ENCODE data around the gene DR1.
"Not testable (repeated sequence)": the region's sequence is repeated elsewhere in the genome, so short reads cannot be mapped to it uniquely, and the experiment has no call there.

Gene DR1

DNA sequence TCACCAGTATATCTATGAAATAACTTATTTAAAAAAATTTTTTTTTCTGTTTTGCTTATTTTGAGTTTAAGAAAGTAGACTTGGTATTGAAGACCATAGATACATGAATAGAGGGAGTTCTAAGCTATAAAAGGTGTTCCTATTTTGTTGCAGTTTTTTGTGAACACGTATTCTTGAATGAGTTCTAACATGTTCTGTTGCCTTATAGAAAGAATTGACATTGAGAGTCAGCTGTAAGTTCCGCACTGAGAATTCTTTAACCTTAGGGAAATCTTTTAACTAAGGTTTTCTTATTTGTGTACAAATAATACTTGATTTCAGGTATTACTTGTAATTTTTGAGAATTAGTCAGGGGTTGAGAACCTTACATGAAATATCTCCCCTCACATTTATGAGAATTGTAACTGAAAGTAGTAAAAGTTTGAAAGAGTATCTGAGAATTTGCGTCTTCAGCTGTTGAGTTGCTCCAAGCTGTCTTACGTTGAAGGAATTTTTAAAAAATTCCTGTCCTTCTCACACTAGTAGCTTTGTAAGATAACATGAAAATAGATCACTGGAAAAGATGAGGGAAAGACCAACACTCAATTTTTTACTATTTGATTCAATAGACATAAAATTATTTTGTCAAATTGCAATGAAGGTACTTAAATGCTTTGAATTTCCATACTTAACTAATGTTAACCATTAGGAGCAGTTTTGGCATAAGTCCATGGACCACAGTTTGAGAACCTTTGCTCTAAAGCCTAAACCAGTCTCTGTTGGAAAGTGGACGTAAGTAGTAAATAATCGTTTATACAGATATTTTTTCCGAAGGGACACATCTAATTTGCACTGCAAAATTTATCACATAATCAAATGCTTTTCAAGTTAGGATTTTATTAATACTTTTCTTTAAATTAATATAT is 3.8 kb downstream of the DR1 start:
- Histone ChIP-seq H3K9me3 (ENCODE audit: control insufficient read depth, low read length) (no peaks in the 10 kb centered on the region), H3K36me3 (ENCODE audit: control insufficient read depth, insufficient read depth, low read length) (no peaks in the 10 kb centered on the region), H3K27me3 (ENCODE audit: control insufficient read depth, insufficient read depth, low read length) (no peaks in the 10 kb centered on the region), H3K4me3 (ENCODE audit: low read depth, low read length) (no peak overlapping the region), H3K79me2 (peaks cover 27% of the 10 kb centered on the region), H3K4me2 (ENCODE audit: low read length) (peak overlapping the region; percentile 20), H3K27ac (no peak overlapping the region), H2AFZ (no peak overlapping the region), H3K4me1 (no peaks in the 10 kb centered on the region), H3K9ac (no peak overlapping the region)
- TF ChIP-seq, protein P1, sequence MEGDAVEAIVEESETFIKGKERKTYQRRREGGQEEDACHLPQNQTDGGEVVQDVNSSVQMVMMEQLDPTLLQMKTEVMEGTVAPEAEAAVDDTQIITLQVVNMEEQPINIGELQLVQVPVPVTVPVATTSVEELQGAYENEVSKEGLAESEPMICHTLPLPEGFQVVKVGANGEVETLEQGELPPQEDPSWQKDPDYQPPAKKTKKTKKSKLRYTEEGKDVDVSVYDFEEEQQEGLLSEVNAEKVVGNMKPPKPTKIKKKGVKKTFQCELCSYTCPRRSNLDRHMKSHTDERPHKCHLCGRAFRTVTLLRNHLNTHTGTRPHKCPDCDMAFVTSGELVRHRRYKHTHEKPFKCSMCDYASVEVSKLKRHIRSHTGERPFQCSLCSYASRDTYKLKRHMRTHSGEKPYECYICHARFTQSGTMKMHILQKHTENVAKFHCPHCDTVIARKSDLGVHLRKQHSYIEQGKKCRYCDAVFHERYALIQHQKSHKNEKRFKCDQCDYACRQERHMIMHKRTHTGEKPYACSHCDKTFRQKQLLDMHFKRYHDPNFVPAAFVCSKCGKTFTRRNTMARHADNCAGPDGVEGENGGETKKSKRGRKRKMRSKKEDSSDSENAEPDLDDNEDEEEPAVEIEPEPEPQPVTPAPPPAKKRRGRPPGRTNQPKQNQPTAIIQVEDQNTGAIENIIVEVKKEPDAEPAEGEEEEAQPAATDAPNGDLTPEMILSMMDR (IDR thresholded peaks at IDR 0.05) = no peak

GRCh38 chr1:93350322-93350721 is 4.6 kb downstream of the DR1 start:
- Histone ChIP-seq H3K9ac (no peak overlapping the region), H3K79me2 (peaks cover 27% of the 10 kb centered on the region), H3K36me3 (ENCODE audit: control insufficient read depth, insufficient read depth, low read length) (no peaks in the 10 kb centered on the region), H3K4me2 (ENCODE audit: low read length) (no peak overlapping the region), H3K9me3 (ENCODE audit: control insufficient read depth, low read length) (no peaks in the 10 kb centered on the region), H3K27me3 (ENCODE audit: control insufficient read depth, insufficient read depth, low read length) (no peaks in the 10 kb centered on the region), H2AFZ (no peak overlapping the region), H3K27ac (no peak overlapping the region), H3K4me3 (ENCODE audit: low read depth, low read length) (no peak overlapping the region), H3K4me1 (no peaks in the 10 kb centered on the region)
- TF ChIP-seq, protein P1 (IDR thresholded peaks at IDR 0.05) = no peak

DNA sequence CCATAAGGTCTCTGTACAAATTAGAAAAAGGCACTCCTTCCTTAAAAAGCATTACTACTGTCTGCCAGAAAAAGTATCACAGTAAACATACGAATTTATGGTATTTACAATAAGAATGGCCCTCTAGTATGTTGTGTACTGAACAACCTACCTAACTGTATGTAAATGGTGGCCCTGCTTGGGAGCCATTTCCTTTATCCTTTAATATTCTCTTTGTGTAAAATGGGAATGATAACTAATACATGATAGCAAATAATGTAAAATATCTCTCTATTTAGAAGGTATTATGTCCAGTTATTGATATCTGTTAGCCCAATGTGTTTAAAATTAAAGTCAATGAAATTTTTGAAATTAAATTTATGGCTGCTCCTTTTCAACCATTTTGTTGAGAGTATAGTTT is 5.2 kb downstream of the DR1 start:
- Histone ChIP-seq H3K4me1 (no peaks in the 10 kb centered on the region), H3K4me3 (ENCODE audit: low read depth, low read length) (no peak overlapping the region), H3K27ac (no peak overlapping the region), H3K79me2 (peaks cover 27% of the 10 kb centered on the region), H2AFZ (no peak overlapping the region), H3K9ac (no peak overlapping the region), H3K4me2 (ENCODE audit: low read length) (no peak overlapping the region), H3K36me3 (ENCODE audit: control insufficient read depth, insufficient read depth, low read length) (no peaks in the 10 kb centered on the region), H3K9me3 (ENCODE audit: control insufficient read depth, low read length) (no peaks in the 10 kb centered on the region), H3K27me3 (ENCODE audit: control insufficient read depth, insufficient read depth, low read length) (no peaks in the 10 kb centered on the region)
- TF ChIP-seq, protein P1 (IDR thresholded peaks at IDR 0.05) = no peak

DNA sequence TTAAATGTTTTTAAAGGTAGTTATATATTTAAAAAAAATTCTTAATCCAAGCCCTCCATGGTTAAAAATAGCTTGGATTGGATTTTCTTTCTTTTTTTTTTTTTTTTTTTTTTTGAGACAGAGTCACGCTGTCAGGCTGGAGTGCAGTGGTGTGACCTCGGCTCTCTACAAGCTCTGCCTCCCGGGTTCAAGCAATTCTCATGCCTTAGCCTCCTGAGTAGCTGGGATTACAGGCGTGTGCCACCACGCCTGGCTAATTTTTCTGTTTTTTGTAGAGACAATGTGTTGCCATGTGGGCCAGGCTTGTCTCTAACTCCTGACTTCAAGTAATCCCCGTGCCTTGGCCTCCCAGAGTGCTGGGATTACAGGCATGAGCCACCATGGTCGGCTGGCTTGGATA is 5.6 kb downstream of the DR1 start:
- H3K27me3 ChIP-seq (ENCODE audit: control insufficient read depth, insufficient read depth, low read length); H3K4me3 ChIP-seq (ENCODE audit: low read depth, low read length); H3K9me3 ChIP-seq (ENCODE audit: control insufficient read depth, low read length); H3K4me2 ChIP-seq (ENCODE audit: low read length); H3K4me1 ChIP-seq; H2AFZ ChIP-seq; H3K36me3 ChIP-seq (ENCODE audit: control insufficient read depth, insufficient read depth, low read length); H3K9ac ChIP-seq; H3K27ac ChIP-seq: not testable (repeated sequence)
- peaks cover 24% of the 10 kb centered on the region for H3K79me2 ChIP-seq

DNA sequence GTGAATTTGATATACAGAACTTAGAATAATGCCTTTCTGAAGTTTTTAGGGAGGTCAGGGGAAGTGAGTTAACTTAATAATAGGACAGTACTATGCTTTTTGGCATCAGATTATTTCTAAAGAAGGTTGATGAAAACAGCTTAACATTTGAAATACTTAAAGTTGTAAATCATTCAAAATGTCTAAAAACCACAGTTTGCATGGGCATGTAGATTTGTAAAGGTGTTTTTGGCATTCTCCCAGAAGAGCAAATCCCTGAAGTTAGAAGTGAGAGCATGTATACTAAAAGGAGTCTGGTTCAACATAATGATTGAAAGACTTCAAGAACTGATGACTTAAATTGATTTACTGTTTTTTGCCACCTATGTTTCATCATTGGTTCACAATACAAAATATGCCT is 6.7 kb downstream of the DR1 start:
- no peak overlapping the region for H2AFZ ChIP-seq
- H3K4me1 ChIP-seq = no peaks in the 10 kb centered on the region
- H3K4me3 ChIP-seq (ENCODE audit: low read depth, low read length) = no peak overlapping the region
- no peak overlapping the region for H3K27ac ChIP-seq
- TF ChIP-seq, protein P1 (IDR thresholded peaks at IDR 0.05) = no peak
- no peaks in the 10 kb centered on the region for H3K27me3 ChIP-seq (ENCODE audit: control insufficient read depth, insufficient read depth, low read length)
- H3K36me3 ChIP-seq (ENCODE audit: control insufficient read depth, insufficient read depth, low read length) = no peaks in the 10 kb centered on the region
- H3K4me2 ChIP-seq (ENCODE audit: low read length) = no peak overlapping the region
- no peak overlapping the region for H3K9ac ChIP-seq
- no peaks in the 10 kb centered on the region for H3K9me3 ChIP-seq (ENCODE audit: control insufficient read depth, low read length)
- peaks cover 13% of the 10 kb centered on the region for H3K79me2 ChIP-seq
